Prostate gland (tissue), 2 donors: ENCODE data around the gene HLTF. TPM values are rescaled to one million over a fixed set of nuclear protein-coding genes. Genes with fewer than 3 reads are reported as not detected.

Experiments used
- DNase-seq: peaks from one replicate; pipeline ENCODE4 v3.0.0-alpha.2; 2019; ENCODE audit warnings: low spot score
- H3K27ac ChIP-seq, 2 donors: fragments of 200-600 bp; sonication (generic); 2 replicates each; pipeline ENCODE4 v1.5.1; 2017 to 2019
- H3K27me3 ChIP-seq: fragments of 200-600 bp; sonication (generic); replicated peaks from 2 replicates; pipeline ENCODE4 v1.5.1; 2019; ENCODE audit not compliant: insufficient read depth
- H3K36me3 ChIP-seq, 2 donors: fragments of 200-600 bp; sonication (generic); 1 replicate in 1 of 2; 2 replicates in 1 of 2; pipeline versions ENCODE4 v1.5.1 to v1.8.1; 2017 to 2019
- H3K4me1 ChIP-seq: fragments of 200-600 bp; sonication (generic); replicated peaks from 2 replicates; pipeline ENCODE4 v1.5.1; 2019
- H3K4me3 ChIP-seq, 2 donors: fragments of 200-600 bp; sonication (generic); 2 replicates each; pipeline ENCODE4 v1.5.1; 2017 to 2019
- H3K9me3 ChIP-seq: fragments of 200-600 bp; sonication (generic); 2 replicates; pipeline ENCODE4 v1.5.1; 2017
- CTCF ChIP-seq, 4 experiments: fragments of 200-600 bp in 2 of 4; fragments of 450-650 bp in 2 of 4; sonication (generic) in 2 of 4; IDR thresholded peaks; 1 replicate in 3 of 4; 2 replicates in 1 of 4; pipeline ENCODE4 v1.5.1; 2016 to 2019; ENCODE audit warnings: antibody characterized with exemption in 4 of 4, mild to moderate bottlenecking in 2 of 4, moderate library complexity in 2 of 4
- POLR2A ChIP-seq: fragments of 450-650 bp; IDR thresholded peaks from one replicate; pipeline ENCODE4 v1.6.1; 2016; ENCODE audit warnings: antibody characterized with exemption, mild to moderate bottlenecking
- POLR2AphosphoS5 ChIP-seq: sonication (generic); formaldehyde crosslinking; IDR thresholded peaks from one replicate; pipeline ENCODE4 v1.6.1; 2017; ENCODE audit warnings: antibody characterized with exemption
- WGBS: methylation state at CpG from one replicate; pipeline ENCODE4 v1.1.5; 2018; 5-methylcytosine and 5-hydroxymethylcytosine counted together
- intact Hi-C: fragments of 100-400 bp; cut with DNase I; formaldehyde crosslinking; loops from one replicate; pipeline ENCODE4 v1.14.2; 2022
- total RNA-seq, 2 donors: library from RNA; depleted of rRNA; stranded (reverse); fragments of >200 nt; gene quantifications; one replicate each; pipeline ENCODE4 v1.1.0, GENCODE V29; 2016

The HLTF gene
- total RNA-seq, 2 donors from 2014 or later: 29.9 to 171 TPM

- no peak for DNase-seq
- no peak for TF ChIP-seq POLR2AphosphoS5
- no peak for TF ChIP-seq CTCF (IDR thresholded peaks at IDR 0.05)
- no peak for TF ChIP-seq POLR2A
- Histone ChIP-seq H3K4me3 (no peak overlapping the region), H3K36me3 (peaks cover 0 to 4% of the 10 kb centered on the region in 2 donors), H3K4me1 (no peaks in the 10 kb centered on the region), H3K9me3 (no peaks in the 10 kb centered on the region), H3K27me3 (no peaks in the 10 kb centered on the region), H3K27ac (no peak overlapping the region)
- intact Hi-C loops: loop anchor here (5.0 to 10.0 kb wide), 2 partner anchors 56 to 71 kb away; partner anchors contain the start of gene HLTF
- 84% methylated on average over 6 of the region's 6 CpGs for WGBS
Observed at GRCh38 chr3:149013726-149014125, 72.6 kb downstream of the HLTF start.

GRCh38 chr3:149011676-149012075, 74.7 kb downstream of the HLTF start:
- H3K4me1 ChIP-seq: no peaks in the 10 kb centered on the region
- H3K9me3 ChIP-seq: no peaks in the 10 kb centered on the region
- WGBS: 60% methylated on average over 5 of the region's 5 CpGs
- no peaks in the 10 kb centered on the region for H3K27me3 ChIP-seq
- DNase-seq: no peak
- intact Hi-C loops: loop anchor here (5.0 to 10.0 kb wide), 2 partner anchors 54 to 73 kb away; partner anchors contain the start of gene HLTF
- H3K36me3 ChIP-seq: peaks cover 0 to 4% of the 10 kb centered on the region in 2 donors
- no peak overlapping the region for H3K4me3 ChIP-seq
- TF ChIP-seq CTCF (IDR thresholded peaks at IDR 0.05) (no peak), POLR2A (no peak), POLR2AphosphoS5 (no peak)
- no peak overlapping the region for H3K27ac ChIP-seq

GRCh38 chr3:149010966-149011365, 75.4 kb downstream of the HLTF start:
- DNase-seq: no peak
- 38% methylated on average over 2 of the region's 2 CpGs for WGBS
- Histone ChIP-seq H3K9me3 (no peaks in the 10 kb centered on the region), H3K4me3 (no peak overlapping the region), H3K27ac (no peak overlapping the region), H3K27me3 (no peaks in the 10 kb centered on the region), H3K36me3 (peaks cover 0 to 4% of the 10 kb centered on the region in 2 donors), H3K4me1 (no peaks in the 10 kb centered on the region)
- intact Hi-C loops: loop anchor here (5.0 to 10.0 kb wide), 2 partner anchors 54 to 74 kb away; partner anchors contain the start of gene HLTF
- no peak for TF ChIP-seq POLR2A
- TF ChIP-seq POLR2AphosphoS5: no peak
- TF ChIP-seq CTCF (IDR thresholded peaks at IDR 0.05): no peak

- no peak for DNase-seq
- no peaks in the 10 kb centered on the region for H3K9me3 ChIP-seq
- no peaks in the 10 kb centered on the region for H3K27me3 ChIP-seq
- WGBS: 55% methylated on average over 6 of the region's 6 CpGs
- no peak overlapping the region for H3K4me3 ChIP-seq
- no peaks in the 10 kb centered on the region for H3K4me1 ChIP-seq
- H3K27ac ChIP-seq: no peak overlapping the region
- intact Hi-C loops: loop anchor here (5.0 to 10.0 kb wide), 2 partner anchors 53 to 74 kb away; partner anchors contain the start of gene HLTF
- TF ChIP-seq POLR2AphosphoS5 (no peak), CTCF (IDR thresholded peaks at IDR 0.05) (no peak), POLR2A (no peak)
- H3K36me3 ChIP-seq: peaks cover 0 to 4% of the 10 kb centered on the region in 2 donors
Observed at GRCh38 chr3:149010504-149010951, 75.8 kb downstream of the HLTF start.

GRCh38 chr3:149009732-149010131, 76.6 kb downstream of the HLTF start:
- H3K27ac ChIP-seq: no peak overlapping the region
- H3K27me3 ChIP-seq: no peaks in the 10 kb centered on the region
- H3K36me3 ChIP-seq: peaks cover 0 to 4% of the 10 kb centered on the region in 2 donors
- intact Hi-C loops: loop anchor here (5.0 to 10.0 kb wide), 2 partner anchors 52 to 75 kb away; partner anchors contain the start of gene HLTF
- H3K9me3 ChIP-seq: no peaks in the 10 kb centered on the region
- H3K4me3 ChIP-seq: no peak overlapping the region
- DNase-seq: no peak
- H3K4me1 ChIP-seq: no peaks in the 10 kb centered on the region
- WGBS: 96% methylated on average over 2 of the region's 2 CpGs
- no peak for TF ChIP-seq CTCF (IDR thresholded peaks at IDR 0.05)
- TF ChIP-seq POLR2A: no peak
- TF ChIP-seq POLR2AphosphoS5: no peak
